Neural cell (in vitro differentiated cells): Measurements from ENCODE around the gene CARD9. TPM values are rescaled to one million over a fixed set of nuclear protein-coding genes. Genes with fewer than 3 reads are reported as not detected.

ENCODE experiments used
- H2AFZ ChIP-seq: fragments of 200-600, 300-800 bp; sonication (generic), shearing (Covaris generic); 2 replicates; pipeline ENCODE4 v1.6.0; 2014; ENCODE audit warnings: low read depth, mild to moderate bottlenecking, antibody characterized with exemption, low read length, moderate library complexity
- H3F3A ChIP-seq: fragments of 200-600 bp; shearing (Covaris generic); 2 replicates; pipeline ENCODE4 v1.6.1; 2016; ENCODE audit warnings: mild to moderate bottlenecking, moderate library complexity, mixed read lengths, antibody characterized with exemption, low read length; ENCODE audit not compliant: insufficient read depth, poor library complexity, severe bottlenecking
- H3K27ac ChIP-seq: fragments of 200-600, 300-800 bp; sonication (generic), shearing (Covaris generic); 2 replicates; pipeline ENCODE4 v1.5.1; 2014; ENCODE audit warnings: mild to moderate bottlenecking, low read length, moderate library complexity
- H3K27me3 ChIP-seq: fragments of 300-800, 200-600 bp; sonication (generic), shearing (Covaris generic); 2 replicates; pipeline ENCODE4 v1.6.0; 2014; ENCODE audit warnings: mild to moderate bottlenecking, low read depth, low read length, moderate library complexity; ENCODE audit not compliant: insufficient read depth
- H3K36me3 ChIP-seq: fragments of 300-800, 200-600 bp; sonication (generic), shearing (Covaris generic); 2 replicates; pipeline ENCODE4 v1.5.1; 2014; ENCODE audit warnings: mild to moderate bottlenecking, antibody characterized with exemption, low read length, moderate library complexity; ENCODE audit not compliant: insufficient read depth
- H3K4me2 ChIP-seq: fragments of 300-800, 200-600 bp; sonication (generic), shearing (Covaris generic); 2 replicates; pipeline ENCODE4 v1.6.0; 2014; ENCODE audit warnings: mild to moderate bottlenecking, low read length
- H3K4me3 ChIP-seq: fragments of 300-800, 200-600 bp; sonication (generic), shearing (Covaris generic); 2 replicates; pipeline ENCODE4 v1.5.1; 2014; ENCODE audit warnings: mild to moderate bottlenecking, low read length, moderate library complexity
- H3K79me2 ChIP-seq: fragments of 200-600 bp; shearing (Covaris generic); replicated peaks from 2 replicates; pipeline ENCODE4 v1.6.0; 2014; ENCODE audit warnings: mild to moderate bottlenecking, low read length, moderate library complexity; ENCODE audit not compliant: insufficient read depth
- H3K9ac ChIP-seq: fragments of 300-800, 200-600 bp; sonication (generic), shearing (Covaris generic); 2 replicates; pipeline ENCODE4 v1.6.1; 2016; ENCODE audit warnings: mild to moderate bottlenecking, low read length, mixed read lengths
- H3K9me2 ChIP-seq: fragments of 200-600 bp; shearing (Covaris generic); 2 replicates; pipeline ENCODE4 v1.6.1; 2016; ENCODE audit warnings: mild to moderate bottlenecking, low read length, mixed read lengths; ENCODE audit not compliant: insufficient read depth
- H3K9me3 ChIP-seq: fragments of 200-600, 300-800 bp; sonication (generic), shearing (Covaris generic); 2 replicates; pipeline ENCODE4 v1.6.1; 2016; ENCODE audit warnings: mild to moderate bottlenecking, mixed run types, low read length, moderate library complexity, mixed read lengths
- H4K20me1 ChIP-seq: fragments of 200-600 bp; shearing (Covaris generic); 2 replicates; pipeline ENCODE4 v1.6.1; 2016; ENCODE audit warnings: mild to moderate bottlenecking, mixed run types; ENCODE audit not compliant: insufficient read depth
- CTCF ChIP-seq: fragments of 450-650 bp; IDR thresholded peaks from 2 replicates; pipeline ENCODE4 v1.5.1; 2014; ENCODE audit warnings: antibody characterized with exemption, mild to moderate bottlenecking, moderate library complexity; ENCODE audit not compliant: poor library complexity, severe bottlenecking
- EP300 ChIP-seq: fragments of 450-650 bp; conservative IDR thresholded peaks from 2 replicates; pipeline ENCODE4 v1.6.1; 2014; ENCODE audit warnings: antibody characterized with exemption, mild to moderate bottlenecking, moderate library complexity; ENCODE audit not compliant: poor library complexity, severe bottlenecking
- EZH2 ChIP-seq: fragments of 200-600, 300-800 bp; shearing (Covaris generic), sonication (generic); IDR thresholded peaks from 2 replicates; pipeline ENCODE4 v1.6.1; 2014; ENCODE audit warnings: antibody characterized with exemption, low read length, borderline replicate concordance, mild to moderate bottlenecking; ENCODE audit not compliant: insufficient read depth, poor library complexity, severe bottlenecking
- MXI1 ChIP-seq: fragments of 450-650 bp; conservative IDR thresholded peaks from 2 replicates; pipeline ENCODE4 v1.6.1; 2014; ENCODE audit warnings: antibody characterized with exemption, mild to moderate bottlenecking; ENCODE audit not compliant: poor library complexity, severe bottlenecking
- POLR2AphosphoS5 ChIP-seq: IDR thresholded peaks from 2 replicates; pipeline ENCODE4 v1.6.1; 2012
- RAD21 ChIP-seq: fragments of 450-650 bp; conservative IDR thresholded peaks from 2 replicates; pipeline ENCODE4 v1.6.1; 2014; ENCODE audit warnings: antibody characterized with exemption, mild to moderate bottlenecking, moderate library complexity
- REST ChIP-seq: IDR thresholded peaks from 2 replicates; pipeline ENCODE4 v1.6.1; 2012; ENCODE audit warnings: borderline replicate concordance
- SMC3 ChIP-seq: fragments of 450-650 bp; conservative IDR thresholded peaks from 2 replicates; pipeline ENCODE4 v1.6.1; 2014; ENCODE audit warnings: antibody characterized with exemption, mild to moderate bottlenecking, moderate library complexity; ENCODE audit not compliant: poor library complexity
- TAF1 ChIP-seq: IDR thresholded peaks from 2 replicates; pipeline ENCODE4 v1.6.1; 2012; ENCODE audit warnings: low read depth
- polyA plus RNA-seq: library from polyadenylated mRNA; depleted of rRNA; stranded (reverse); fragments of >200 nt; gene quantifications from 2 replicates; pipeline ENCODE4 v1.2.3, GENCODE V29; 2014

The CARD9 gene
- polyA plus RNA-seq, 1 donor from 2014 or later, result 0.77 TPM

GRCh38 chr9:136326061-136326760 lies 47.3 kb downstream of the CARD9 start:
- Histone ChIP-seq H3F3A (no peaks in the 10 kb centered on the region), H3K36me3 (no peaks in the 10 kb centered on the region), H4K20me1 (no peaks in the 10 kb centered on the region), H3K4me3 (no peak overlapping the region), H3K9me3 (no peaks in the 10 kb centered on the region), H3K9me2 (no peaks in the 10 kb centered on the region), H3K27me3 (no peaks in the 10 kb centered on the region), H2AFZ (no peak overlapping the region), H3K4me2 (no peak overlapping the region), H3K9ac (peak overlapping the region; percentile 94), H3K27ac (peak overlapping the region; percentile 45), H3K79me2 (peaks cover 29% of the 10 kb centered on the region)
- no peak for TF ChIP-seq CTCF
- no peak for TF ChIP-seq SMC3
- TF ChIP-seq RAD21, result no peak
- TF ChIP-seq EZH2, result no peak
- TF ChIP-seq REST, result no peak
- no peak for TF ChIP-seq TAF1
- TF ChIP-seq POLR2AphosphoS5, result no peak
- TF ChIP-seq EP300, result no peak
- no peak for TF ChIP-seq MXI1

GRCh38 chr9:136325358-136325757 lies 48.1 kb downstream of the CARD9 start:
- Histone ChIP-seq H3K4me3 (no peak overlapping the region), H3K9me2 (no peaks in the 10 kb centered on the region), H3K9ac (no peak overlapping the region), H3K79me2 (peaks cover 24% of the 10 kb centered on the region), H4K20me1 (no peaks in the 10 kb centered on the region), H3K4me2 (no peak overlapping the region), H3K27ac (no peak overlapping the region), H3K27me3 (no peaks in the 10 kb centered on the region), H3K36me3 (no peaks in the 10 kb centered on the region), H3K9me3 (no peaks in the 10 kb centered on the region), H2AFZ (no peak overlapping the region), H3F3A (no peaks in the 10 kb centered on the region)
- TF ChIP-seq EP300, result no peak
- TF ChIP-seq MXI1, result no peak
- TF ChIP-seq REST, result no peak
